Neural cell (in vitro differentiated cells): Measurements from ENCODE around the gene CA9.

ENCODE experiments used
- EZH2 ChIP-seq: fragments of 200-600, 300-800 bp; shearing (Covaris generic), sonication (generic); IDR thresholded peaks from 2 replicates; pipeline ENCODE4 v1.6.1; 2014; ENCODE audit warnings: antibody characterized with exemption, low read length, borderline replicate concordance, mild to moderate bottlenecking; ENCODE audit not compliant: insufficient read depth, poor library complexity, severe bottlenecking
- SMC3 ChIP-seq: fragments of 450-650 bp; conservative IDR thresholded peaks from 2 replicates; pipeline ENCODE4 v1.6.1; 2014; ENCODE audit warnings: antibody characterized with exemption, mild to moderate bottlenecking, moderate library complexity; ENCODE audit not compliant: poor library complexity
- TF ChIP-seq, protein P1 (sequence below): fragments of 450-650 bp; IDR thresholded peaks from 2 replicates; pipeline ENCODE4 v1.5.1; 2014; ENCODE audit warnings: antibody characterized with exemption, mild to moderate bottlenecking, moderate library complexity; ENCODE audit not compliant: poor library complexity, severe bottlenecking

DNA sequence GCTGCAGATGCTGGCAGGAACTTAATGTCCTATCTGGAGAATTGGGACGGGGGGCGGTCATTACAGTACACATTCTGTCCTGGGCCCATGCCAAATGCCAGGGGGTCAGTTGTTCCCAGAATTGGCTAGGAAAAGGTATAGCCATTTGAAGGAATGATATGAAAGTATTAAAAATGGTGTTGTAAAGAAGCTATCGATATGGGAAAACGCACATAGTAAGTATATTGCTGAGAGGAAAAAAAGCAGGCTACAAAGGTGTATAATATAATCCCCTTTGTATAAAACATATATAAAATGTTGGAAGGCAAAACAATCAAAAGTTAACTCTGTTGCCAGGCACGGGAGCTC lies 8.3 kb upstream of the CA9 start:
- TF ChIP-seq, protein P1, sequence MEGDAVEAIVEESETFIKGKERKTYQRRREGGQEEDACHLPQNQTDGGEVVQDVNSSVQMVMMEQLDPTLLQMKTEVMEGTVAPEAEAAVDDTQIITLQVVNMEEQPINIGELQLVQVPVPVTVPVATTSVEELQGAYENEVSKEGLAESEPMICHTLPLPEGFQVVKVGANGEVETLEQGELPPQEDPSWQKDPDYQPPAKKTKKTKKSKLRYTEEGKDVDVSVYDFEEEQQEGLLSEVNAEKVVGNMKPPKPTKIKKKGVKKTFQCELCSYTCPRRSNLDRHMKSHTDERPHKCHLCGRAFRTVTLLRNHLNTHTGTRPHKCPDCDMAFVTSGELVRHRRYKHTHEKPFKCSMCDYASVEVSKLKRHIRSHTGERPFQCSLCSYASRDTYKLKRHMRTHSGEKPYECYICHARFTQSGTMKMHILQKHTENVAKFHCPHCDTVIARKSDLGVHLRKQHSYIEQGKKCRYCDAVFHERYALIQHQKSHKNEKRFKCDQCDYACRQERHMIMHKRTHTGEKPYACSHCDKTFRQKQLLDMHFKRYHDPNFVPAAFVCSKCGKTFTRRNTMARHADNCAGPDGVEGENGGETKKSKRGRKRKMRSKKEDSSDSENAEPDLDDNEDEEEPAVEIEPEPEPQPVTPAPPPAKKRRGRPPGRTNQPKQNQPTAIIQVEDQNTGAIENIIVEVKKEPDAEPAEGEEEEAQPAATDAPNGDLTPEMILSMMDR, result no peak
- TF ChIP-seq SMC3 (no peak), EZH2 (no peak)
